HepG2 (cell line): ENCODE results near the gene PLXNC1.

Source experiments
- EZH2 ChIP-seq: conservative IDR thresholded peaks from 2 replicates; pipeline ENCODE4 v1.6.1; 2012; ENCODE audit warnings: mild to moderate bottlenecking, low read depth, low read length, moderate library complexity
- IRX3 ChIP-seq: sonication (generic); formaldehyde crosslinking; IDR thresholded peaks from 2 replicates; pipeline ENCODE4 v1.8.1; 2023; ENCODE audit warnings: mild to moderate bottlenecking, low read depth, missing genetic modification reagents, borderline replicate concordance
- ZKSCAN8 ChIP-seq: IDR thresholded peaks from 2 replicates; pipeline ENCODE4 v1.6.1; 2016; ENCODE audit warnings: borderline replicate concordance, missing genetic modification reagents, missing compliant biosample characterization
- TF ChIP-seq, protein P1 (sequence below): conservative IDR thresholded peaks from 2 replicates; pipeline ENCODE4 v1.6.1; 2018; ENCODE audit warnings: missing genetic modification reagents
- TF ChIP-seq, protein P2 (sequence below): sonication (generic); formaldehyde crosslinking; IDR thresholded peaks from 2 replicates; pipeline ENCODE4 v1.4.0; 2020; ENCODE audit warnings: missing genetic modification reagents
- TF ChIP-seq, protein P3 (sequence below): sonication (generic); formaldehyde crosslinking; IDR thresholded peaks from 2 replicates; pipeline ENCODE4 v1.5.1; 2020; ENCODE audit warnings: mild to moderate bottlenecking, missing genetic modification reagents
- TF ChIP-seq, protein P4 (sequence below): IDR thresholded peaks from 2 replicates; pipeline ENCODE4 v1.6.1; 2012; ENCODE audit warnings: inconsistent platforms
- TF ChIP-seq, protein P5 (sequence below): sonication (generic); formaldehyde crosslinking; IDR thresholded peaks from 2 replicates; pipeline ENCODE4 v1.8.0; 2022; ENCODE audit warnings: missing genetic modification reagents, mild to moderate bottlenecking, inconsistent platforms, borderline replicate concordance

DNA sequence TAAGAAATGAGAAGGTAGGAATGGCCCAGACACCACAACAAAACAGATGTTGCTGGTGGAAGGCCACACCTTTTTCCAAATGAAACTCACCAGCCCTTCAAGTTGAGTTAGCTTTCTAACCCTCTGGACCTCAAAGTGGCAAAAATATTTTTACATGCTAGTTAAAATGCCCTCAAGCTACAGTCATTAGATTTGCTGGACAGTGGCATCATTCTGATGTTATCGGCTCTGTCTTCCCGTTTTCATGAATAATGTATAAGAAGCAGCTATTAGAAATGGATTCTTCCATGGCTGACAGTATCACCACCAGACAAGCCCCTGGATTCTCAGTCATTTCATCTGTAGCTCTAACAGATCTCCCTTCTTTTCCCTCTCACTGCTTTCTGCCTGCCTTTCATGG is 37.1 kb upstream of the PLXNC1 start:
- no peak for TF ChIP-seq IRX3 (CRISPR knock-in tag)
- TF ChIP-seq ZKSCAN8 (CRISPR knock-in tag): no peak
- TF ChIP-seq, protein P1, sequence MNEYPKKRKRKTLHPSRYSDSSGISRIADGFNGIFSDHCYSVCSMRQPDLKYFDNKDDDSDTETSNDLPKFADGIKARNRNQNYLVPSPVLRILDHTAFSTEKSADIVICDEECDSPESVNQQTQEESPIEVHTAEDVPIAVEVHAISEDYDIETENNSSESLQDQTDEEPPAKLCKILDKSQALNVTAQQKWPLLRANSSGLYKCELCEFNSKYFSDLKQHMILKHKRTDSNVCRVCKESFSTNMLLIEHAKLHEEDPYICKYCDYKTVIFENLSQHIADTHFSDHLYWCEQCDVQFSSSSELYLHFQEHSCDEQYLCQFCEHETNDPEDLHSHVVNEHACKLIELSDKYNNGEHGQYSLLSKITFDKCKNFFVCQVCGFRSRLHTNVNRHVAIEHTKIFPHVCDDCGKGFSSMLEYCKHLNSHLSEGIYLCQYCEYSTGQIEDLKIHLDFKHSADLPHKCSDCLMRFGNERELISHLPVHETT (CRISPR knock-in tag): no peak
- TF ChIP-seq, protein P2, sequence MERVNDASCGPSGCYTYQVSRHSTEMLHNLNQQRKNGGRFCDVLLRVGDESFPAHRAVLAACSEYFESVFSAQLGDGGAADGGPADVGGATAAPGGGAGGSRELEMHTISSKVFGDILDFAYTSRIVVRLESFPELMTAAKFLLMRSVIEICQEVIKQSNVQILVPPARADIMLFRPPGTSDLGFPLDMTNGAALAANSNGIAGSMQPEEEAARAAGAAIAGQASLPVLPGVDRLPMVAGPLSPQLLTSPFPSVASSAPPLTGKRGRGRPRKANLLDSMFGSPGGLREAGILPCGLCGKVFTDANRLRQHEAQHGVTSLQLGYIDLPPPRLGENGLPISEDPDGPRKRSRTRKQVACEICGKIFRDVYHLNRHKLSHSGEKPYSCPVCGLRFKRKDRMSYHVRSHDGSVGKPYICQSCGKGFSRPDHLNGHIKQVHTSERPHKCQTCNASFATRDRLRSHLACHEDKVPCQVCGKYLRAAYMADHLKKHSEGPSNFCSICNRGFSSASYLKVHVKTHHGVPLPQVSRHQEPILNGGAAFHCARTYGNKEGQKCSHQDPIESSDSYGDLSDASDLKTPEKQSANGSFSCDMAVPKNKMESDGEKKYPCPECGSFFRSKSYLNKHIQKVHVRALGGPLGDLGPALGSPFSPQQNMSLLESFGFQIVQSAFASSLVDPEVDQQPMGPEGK (CRISPR knock-in tag): no peak
- TF ChIP-seq, protein P3, sequence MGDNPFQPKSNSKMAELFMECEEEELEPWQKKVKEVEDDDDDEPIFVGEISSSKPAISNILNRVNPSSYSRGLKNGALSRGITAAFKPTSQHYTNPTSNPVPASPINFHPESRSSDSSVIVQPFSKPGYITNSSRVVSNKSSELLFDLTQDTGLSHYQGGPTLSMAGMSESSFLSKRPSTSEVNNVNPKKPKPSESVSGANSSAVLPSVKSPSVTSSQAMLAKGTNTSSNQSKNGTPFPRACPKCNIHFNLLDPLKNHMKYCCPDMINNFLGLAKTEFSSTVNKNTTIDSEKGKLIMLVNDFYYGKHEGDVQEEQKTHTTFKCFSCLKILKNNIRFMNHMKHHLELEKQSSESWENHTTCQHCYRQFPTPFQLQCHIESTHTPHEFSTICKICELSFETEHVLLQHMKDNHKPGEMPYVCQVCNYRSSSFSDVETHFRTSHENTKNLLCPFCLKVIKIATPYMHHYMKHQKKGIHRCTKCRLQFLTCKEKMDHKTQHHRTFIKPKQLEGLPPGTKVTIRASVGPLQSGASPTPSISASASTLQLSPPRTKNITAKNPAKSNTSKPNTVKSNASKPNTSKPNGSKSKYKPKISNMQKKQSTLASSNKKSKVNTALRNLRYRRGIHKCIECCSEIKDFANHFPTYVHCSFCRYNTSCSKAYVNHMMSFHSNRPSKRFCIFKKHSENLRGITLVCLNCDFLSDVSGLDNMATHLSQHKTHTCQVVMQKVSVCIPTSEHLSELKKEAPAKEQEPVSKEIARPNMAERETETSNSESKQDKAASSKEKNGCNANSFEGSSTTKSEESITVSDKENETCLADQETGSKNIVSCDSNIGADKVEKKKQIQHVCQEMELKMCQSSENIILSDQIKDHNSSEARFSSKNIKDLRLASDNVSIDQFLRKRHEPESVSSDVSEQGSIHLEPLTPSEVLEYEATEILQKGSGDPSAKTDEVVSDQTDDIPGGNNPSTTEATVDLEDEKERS (CRISPR knock-in tag): no peak
- TF ChIP-seq, protein P4, sequence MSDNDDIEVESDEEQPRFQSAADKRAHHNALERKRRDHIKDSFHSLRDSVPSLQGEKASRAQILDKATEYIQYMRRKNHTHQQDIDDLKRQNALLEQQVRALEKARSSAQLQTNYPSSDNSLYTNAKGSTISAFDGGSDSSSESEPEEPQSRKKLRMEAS: no peak
- no peak for TF ChIP-seq EZH2
- TF ChIP-seq, protein P5, sequence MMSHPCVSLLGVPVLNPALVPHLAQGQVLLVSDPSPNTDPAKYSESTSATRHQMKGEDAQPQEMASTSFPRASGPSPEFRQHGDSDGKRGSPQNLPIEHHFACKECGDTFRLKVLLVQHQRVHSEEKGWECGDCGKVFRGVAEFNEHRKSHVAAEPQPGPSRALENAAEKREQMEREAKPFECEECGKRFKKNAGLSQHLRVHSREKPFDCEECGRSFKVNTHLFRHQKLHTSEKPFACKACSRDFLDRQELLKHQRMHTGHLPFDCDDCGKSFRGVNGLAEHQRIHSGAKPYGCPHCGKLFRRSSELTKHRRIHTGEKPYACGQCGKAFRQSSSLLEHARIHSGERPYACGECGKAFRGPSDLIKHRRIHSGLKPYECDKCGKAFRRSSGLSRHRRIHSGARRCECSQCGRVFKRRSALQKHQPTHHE (CRISPR knock-in tag): no peak
